HG03175 (cell line): ENCODE results near the gene TSPAN18.

Experiments used
- ATAC-seq: cut with Tn5 transposase; IDR thresholded peaks from one replicate; pipeline ENCODE4 v1.9.1; 2021; ENCODE audit warnings: mild to moderate bottlenecking, moderate library complexity; ENCODE audit not compliant: unreplicated experiment

Gene TSPAN18

DNA sequence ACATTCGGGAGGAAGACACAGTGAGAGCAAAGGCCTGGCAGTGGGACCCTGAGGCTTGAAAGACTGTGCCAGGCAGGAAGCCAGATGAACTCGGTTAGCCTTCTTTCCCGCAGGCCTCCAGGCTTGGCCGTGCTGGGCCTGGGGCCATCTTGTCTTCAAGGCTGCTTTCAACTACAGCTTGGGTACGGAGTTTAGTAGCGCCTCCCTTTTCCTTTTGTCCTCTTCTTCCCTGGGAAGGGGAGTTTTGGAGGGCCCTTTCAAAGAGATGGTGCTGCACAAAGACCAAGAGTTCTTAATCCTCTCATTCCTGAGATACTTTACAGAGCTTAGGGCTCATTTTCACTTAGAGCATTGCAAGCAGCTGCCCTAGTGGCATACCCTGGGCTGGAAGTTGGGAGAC is 136.5 kb downstream of the TSPAN18 start:
- ATAC-seq = no peak

DNA sequence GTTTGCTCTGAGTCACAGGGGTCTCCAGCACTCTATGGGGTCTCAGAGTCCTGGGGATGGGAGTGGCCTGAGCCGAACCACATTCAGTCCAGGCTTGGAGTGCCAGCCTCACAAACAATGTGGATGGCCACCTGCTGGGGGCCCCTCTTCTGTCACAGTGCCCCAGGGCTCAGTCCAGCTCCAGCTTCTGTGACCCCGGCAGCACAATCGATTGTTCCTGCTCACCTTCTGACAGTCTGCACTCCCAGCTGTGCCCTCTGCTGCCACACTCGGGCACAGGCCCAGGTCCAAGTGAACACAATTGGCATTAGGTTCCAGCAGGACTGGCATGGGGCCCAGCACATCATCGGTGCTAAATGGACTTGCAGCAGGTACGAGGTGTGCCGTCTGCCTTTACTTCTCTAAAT is 139.1 kb downstream of the TSPAN18 start:
- ATAC-seq = no peak

- no peak for ATAC-seq
These were observed 139.5 kb downstream of the TSPAN18 start for GRCh38 chr11:44866286-44866685.

DNA sequence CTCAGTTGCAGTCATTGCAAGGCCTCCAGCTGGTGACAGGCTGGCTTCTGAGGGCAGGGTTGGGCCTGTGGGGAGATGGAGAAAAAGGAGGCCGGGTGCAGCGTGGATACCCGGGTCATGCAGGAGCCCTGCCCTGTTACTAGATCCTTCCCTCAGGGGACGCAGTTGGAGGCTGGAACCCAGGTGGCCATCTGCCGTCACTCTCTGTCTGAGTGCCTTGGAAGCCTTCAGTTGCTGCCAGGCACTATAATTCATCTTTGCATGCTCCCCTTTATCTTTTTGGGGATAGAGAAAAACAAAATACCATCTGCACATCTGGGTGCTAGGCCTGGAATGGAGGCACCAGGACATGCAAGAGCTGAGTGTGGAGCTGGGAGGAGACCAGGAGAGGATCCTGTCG is 141.3 kb downstream of the TSPAN18 start:
- no peak for ATAC-seq

- ATAC-seq = no peak
These were observed 142.0 kb downstream of the TSPAN18 start for GRCh38 chr11:44868455-44869421.

GRCh38 chr11:44870181-44870580 is 143.4 kb downstream of the TSPAN18 start:
- no peak for ATAC-seq

DNA sequence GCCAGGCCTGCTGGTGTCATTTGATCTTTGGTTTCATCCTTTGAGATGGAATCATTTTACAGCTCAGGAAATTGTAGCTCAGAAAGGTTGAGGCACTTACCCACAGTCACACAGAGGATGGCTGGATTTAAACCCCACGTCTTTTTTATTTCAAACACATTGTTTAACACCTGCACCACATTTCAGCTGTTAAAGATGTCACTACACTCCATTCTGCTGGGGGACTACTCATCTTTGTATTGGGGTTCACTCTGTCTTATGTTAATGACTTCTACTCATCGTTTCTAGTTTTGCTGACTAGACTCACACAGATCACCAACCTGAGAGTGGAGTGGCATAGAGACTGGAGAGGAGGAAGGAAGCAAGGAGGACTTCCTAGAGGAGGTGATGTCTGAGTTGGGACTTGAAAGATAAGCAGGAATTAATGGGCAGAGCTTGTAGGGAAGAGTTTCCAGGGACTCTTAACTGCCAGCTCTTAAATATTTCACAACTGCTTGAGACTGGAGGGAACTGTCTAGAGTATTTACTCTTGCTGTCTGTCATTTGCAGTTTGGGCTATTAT is 143.9 kb downstream of the TSPAN18 start:
- no peak for ATAC-seq

DNA sequence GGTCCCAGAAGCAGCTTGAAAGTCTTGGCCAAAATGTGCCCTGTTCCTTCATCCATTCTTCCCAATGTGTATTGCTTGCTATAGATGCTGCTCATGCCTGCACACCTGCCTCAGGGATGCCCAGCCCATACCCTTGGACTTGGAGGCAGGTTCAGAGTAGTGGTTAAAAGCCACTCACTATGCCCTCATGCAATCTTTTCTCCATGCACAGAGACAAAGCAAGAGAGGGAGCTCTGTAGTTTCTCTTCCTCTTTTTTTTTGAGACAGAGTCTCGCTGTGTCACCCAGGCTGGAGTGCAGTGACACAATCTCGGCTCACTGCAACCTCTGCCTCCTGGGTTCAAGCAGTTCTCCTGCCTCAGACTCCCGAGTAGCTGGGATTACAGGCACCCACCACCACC is 144.9 kb downstream of the TSPAN18 start:
- peak; percentile 85 for ATAC-seq

GRCh38 chr11:44872556-44872955 is 145.8 kb downstream of the TSPAN18 start:
- ATAC-seq = no peak

DNA sequence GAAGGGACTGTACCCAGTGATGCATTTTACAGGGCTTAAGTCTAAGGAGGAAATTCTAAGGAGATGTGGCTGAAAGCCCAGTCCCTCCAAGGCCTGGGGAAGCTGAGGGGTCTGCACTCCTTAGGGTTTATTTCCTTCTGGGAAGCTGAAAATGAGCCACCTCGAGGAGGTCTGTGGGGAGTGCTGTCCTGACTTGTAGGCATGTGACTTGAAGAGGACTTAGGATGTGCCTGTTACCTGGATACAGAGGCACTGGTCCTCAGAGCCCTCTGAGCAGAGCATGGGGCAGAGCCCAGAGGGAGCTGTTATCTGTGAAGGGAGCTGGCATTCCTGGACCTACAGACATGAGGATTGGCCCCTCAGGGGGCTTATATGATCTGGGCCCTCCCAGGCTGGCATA is 146.8 kb downstream of the TSPAN18 start:
- no peak for ATAC-seq

DNA sequence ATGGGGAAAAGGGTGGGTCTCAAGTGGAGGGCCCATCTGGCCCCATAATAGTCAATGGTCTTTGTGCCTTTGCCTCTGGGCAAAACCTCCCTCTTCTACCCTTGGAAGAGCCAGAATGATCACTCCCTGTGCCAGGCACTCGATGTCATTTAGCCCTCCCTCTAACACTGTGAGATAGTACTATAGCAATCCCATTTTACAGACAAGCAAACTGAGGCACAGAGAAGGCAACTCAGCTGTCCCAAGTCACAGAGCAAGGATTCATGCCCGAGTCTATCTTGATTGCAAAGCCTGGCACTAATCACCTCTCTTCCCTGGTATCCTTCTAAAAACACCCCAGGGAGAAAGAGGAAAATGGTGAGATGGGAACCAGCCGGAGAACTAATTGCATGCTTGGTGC is 147.5 kb downstream of the TSPAN18 start:
- ATAC-seq = no peak

GRCh38 chr11:44875037-44875436 is 148.3 kb downstream of the TSPAN18 start:
- ATAC-seq = no peak

DNA sequence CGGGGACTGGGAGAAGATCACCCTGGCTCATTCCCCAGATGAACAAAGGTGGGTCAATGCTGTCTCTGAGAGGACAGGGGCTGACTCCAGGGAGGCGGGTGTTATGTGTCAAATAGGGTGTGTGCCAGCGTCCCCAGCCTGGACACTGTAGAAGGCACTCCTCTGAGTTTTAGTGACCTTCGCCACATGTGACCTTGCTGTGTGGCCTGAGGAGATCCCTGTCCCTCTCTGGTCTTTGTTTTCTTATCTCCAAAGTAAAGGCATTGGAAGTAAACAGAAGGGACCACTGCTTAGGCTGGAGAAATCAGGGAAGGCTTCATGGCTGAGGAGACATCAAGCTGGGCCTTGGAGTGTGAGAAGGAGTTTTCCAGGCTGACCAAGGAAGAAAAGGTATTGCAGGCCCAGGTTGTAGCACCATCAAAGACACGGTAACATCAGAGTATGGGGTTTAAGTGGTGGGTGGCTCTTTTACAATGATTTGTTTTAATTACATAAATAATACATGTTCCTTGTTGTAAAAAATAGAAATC is 149.5 kb downstream of the TSPAN18 start:
- ATAC-seq = no peak

GRCh38 chr11:44876906-44877305 is 150.1 kb downstream of the TSPAN18 start:
- no peak for ATAC-seq

DNA sequence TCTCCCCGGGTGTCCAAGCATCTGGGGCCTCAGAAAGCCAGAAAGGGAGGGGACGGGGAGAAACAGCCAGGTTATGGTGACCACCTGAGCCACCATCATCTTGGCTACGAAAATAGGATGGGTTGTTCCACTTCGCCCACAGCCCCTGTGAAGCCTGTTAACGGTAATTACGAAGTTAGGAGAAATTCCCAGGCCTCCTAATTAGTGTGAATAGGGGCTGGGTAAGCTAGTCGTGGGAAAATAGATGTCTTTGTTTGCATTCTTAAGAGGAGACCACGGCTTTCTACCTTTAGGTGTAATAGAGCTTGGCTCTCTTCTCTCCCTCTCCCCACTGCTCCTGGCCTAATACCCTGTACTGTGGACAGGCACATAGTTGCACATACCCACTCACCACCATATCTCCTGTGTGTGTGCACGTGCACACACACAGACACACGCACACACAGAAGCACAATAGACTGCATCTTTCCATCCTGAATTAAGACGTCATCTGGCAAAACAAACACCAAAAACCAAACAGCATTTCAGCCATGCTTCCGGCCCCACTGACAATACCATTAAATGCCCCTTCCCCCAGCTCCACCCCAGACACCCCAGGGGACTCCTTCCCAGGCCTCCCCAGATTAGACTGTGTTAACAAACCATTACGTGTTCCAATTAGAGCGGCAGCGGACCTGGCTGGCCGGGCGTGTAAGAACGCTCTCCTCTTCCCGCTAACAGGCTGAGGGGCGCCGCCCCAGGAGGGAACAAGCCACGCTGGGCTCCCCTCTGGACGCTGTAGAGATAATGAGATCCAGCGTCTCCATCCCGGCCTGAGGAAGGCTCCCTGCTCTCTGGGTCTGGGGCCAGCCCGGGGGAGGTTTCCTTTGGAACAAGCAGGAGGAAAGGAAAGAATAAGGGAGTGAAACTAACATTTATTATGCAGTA is 151.1 kb downstream of the TSPAN18 start:
- ATAC-seq = no peak

- no peak for ATAC-seq
These were observed 151.9 kb downstream of the TSPAN18 start for GRCh38 chr11:44878711-44879110.

- ATAC-seq = no peak
These were observed 152.7 kb downstream of the TSPAN18 start for GRCh38 chr11:44879432-44879831.

DNA sequence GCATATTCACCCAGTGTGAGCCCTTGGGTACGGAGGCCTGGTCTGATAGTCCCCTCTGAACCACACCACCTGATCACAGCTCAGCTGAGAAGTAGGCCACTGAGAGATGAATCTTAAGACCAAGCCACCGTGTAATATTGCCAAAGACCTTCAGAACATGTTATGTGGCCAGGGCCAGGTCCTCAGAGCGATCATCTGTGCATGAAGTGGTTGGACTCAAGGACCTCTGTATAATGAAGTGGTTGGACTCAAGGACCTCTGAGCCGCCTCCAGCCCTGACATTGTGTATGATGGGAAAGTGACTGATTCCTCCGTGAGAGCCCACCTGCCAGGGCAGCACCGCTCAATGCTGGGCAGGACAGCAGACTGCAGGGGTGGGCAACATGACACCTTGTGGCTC is 153.7 kb downstream of the TSPAN18 start:
- no peak for ATAC-seq

DNA sequence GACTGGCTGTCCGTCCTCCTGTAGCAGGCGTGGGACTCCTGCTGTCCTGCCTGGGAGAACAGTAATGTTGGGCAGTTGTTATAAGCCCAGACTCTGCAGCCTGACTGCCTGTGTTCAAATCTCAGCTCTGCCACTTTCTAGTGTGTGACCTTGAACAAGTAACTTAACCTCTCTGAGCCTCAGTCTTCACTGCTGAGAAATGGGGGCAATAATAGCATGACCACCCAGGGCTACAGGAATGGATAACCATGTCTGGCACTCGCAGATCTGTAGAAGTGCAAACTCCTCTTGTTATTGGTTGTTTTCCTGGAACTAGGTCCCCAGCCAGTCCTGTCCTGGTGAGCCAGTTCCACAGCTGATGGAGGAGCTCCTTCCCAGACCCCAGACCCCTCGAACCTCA is 154.2 kb downstream of the TSPAN18 start:
- no peak for ATAC-seq

DNA sequence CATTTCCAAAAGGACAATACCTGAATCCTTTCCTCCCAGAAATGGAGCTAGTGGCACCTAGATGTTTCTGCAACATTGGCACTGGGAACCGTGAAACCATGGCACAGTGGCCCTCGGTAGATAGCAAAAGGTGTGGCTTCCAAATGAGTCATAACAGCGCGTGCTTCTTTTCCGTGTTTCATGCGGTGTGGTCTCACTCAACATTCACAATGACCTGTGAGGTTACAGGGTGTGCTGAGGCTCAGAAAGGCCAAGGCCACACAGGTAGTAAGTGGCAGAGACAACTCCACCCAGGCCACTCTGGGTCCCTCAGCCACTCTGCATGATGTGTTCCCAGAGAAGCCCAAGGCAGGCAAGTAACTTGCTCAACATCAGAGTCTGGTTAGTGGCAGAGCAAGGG is 156.5 kb downstream of the TSPAN18 start:
- peak; percentile 49 for ATAC-seq

DNA sequence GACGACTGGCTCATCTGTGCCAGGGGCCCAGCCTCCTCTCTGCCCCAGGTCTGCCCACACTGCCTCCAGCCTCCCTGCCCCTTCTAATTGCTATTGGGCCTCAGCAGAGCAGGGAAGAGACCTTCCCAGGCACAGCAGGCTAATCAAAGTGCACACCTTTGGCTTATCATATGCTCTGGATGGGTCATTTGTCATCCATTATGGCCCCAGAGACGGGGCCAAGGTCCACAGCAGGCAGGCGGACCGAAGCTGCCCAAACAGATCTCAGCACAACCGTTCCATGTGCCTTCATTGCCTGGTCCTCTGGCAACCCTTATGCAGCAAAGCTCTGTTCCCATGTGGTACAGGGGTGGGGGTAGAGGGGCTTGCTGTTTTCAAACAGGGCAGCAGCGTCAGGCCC is 157.3 kb downstream of the TSPAN18 start:
- no peak for ATAC-seq
